ENCODE data around the gene MYLK.
"Not testable (repeated sequence)": the region's sequence is repeated elsewhere in the genome, so short reads cannot be mapped to it uniquely, and the experiment has no call there.

Gene MYLK

GRCh38 chr3:123884203-123884831 is at the start of gene MYLK:
Gene MYLK, minus strand, starts transcription at chr3:123884332. Its CDS starts 90,491 bp downstream, at chr3:123793841.
- no peak for DNase-seq (ENCODE audit: low read depth)

DNA sequence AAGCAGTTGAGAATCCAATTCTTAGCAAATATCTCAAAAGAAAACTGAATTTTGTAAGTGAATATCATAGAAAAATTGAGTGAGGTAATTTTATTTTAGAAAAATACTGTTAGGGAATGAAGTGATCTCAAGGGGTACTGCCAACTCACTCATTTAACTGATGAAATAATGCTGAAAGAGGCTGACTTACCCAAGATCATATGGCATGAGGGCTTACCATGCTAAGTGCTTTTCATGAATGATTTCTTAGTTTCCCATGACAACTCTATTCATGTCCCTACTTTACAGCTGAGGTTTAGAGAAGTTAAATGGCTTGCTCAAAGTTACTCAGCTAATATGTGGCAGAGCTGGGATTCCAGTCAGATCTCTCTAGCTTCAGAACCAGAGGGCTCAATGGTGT is 46.3 kb upstream of the MYLK start:
- no peak for DNase-seq (ENCODE audit: low read depth)

DNA sequence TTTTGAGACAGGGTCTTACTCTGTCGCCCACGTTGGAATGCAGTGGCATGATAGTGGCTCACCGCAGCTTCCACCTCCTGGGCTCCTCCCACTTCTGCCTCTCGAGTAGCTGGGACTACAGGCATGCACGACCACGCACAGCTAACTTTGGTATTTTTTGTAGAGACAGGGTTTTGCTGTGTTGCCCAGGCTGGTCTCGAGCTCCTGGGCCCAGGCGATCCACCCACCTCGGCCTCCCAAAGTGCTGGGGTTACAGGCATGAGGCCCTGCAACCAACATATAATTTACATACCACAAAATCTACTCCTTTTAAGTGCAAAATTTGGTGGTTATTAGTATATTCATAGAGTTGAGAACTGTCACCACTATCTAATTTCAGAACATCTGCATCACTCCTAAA is 45.2 kb upstream of the MYLK start:
- DNase-seq (ENCODE audit: low read depth) = no peak

GRCh38 chr3:123926396-123926795 is 42.3 kb upstream of the MYLK start:
- DNase-seq (ENCODE audit: low read depth) = no peak

DNA sequence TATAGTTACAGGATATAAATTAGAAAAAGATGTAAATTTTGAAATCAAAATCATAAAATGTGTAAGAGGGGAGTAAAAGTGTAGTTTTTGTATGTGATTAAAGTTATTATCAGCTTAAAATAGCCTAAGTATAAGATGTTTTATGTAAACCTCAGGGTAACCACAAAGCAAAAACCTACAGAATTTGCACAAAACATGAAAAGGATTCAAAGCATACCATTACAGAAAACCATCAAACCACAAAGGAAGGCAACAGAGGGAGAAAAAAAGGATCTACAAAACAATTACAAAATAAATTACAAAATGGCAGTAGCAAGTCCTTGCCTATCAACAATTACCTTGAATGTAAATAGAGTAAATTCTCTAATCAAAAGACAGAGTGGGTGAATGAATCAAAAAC is 36.7 kb upstream of the MYLK start:
- DNase-seq (ENCODE audit: low read depth) = no peak

DNA sequence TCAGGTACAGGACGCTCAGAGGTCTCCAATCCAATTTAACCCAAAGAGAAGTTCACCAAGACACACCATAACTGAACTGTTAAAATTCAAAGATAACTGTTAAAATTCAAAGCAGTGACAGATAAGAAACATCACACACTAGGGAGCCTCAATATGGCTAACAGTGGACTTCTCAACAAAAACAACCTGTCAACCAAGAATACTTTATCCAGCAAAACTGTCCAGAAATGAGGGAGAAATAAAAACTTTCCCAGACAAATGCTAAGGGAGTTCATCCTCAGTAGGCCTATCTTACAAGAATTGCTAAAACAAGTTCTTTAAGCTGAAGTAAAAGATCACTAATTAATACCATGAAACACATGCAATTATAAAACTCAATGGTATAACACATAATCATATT is 36.3 kb upstream of the MYLK start:
- no peak for DNase-seq (ENCODE audit: low read depth)

DNA sequence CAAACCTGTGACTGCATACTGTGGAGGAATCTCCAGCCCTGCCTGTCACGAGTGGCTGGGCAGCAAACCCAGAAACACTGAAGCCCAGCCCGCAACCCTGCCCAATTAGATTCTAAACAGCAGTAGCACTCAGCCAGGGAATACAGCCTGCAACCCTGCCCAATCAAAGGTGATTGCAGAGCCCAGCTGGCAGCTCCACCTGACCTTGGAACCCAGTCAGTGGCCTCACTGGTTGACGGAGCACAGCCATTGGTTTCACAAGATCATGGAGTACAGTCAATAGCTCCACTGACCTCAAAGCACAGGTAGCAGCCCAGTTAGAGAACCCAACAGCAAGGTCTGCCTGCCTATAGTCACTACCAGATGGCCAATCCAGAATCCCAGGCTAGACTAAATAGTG is 35.2 kb upstream of the MYLK start:
- no peak for DNase-seq (ENCODE audit: low read depth)

DNA sequence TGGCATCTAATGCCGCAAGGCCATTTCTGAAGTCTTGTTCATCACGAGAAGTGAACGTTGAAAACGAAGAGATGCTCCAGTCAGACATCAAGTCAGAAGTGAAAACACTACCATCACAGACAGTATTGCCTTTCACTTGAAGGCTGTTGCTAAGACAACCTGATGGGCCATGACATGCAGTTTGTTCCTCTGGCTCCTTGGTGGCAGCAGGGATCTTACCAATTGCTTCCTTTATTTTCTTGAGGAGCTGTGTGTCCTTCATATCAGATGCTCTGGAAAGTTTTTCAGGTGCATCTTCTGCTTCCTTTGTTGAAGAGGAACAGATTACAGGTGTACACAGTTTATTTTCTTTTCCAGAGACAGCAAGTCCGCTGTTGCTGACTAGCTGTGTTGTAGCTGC is 30.7 kb upstream of the MYLK start:
- no peak for DNase-seq (ENCODE audit: low read depth)

DNA sequence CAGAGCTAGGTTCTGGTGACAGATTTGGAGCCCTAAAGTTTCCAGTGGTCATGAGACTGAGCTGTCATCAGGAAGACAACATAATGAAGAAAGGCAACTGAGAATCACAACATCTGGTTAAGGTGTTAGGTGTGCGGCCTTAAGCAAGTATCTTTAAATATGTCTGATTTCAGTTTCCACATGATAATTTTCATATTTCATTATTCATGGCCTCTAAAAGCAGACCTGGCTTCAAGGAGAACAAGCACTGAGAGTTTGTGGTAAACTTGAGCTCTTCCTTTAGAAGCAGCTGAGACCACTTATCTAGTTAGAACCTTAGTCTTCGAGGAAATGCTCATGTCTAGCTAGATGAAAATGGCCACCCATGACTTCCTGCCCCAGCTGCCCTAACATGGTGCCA is 25.7 kb upstream of the MYLK start:
- no peak for DNase-seq (ENCODE audit: low read depth)

GRCh38 chr3:123907720-123908119 is 23.6 kb upstream of the MYLK start:
- DNase-seq (ENCODE audit: low read depth) = no peak

DNA sequence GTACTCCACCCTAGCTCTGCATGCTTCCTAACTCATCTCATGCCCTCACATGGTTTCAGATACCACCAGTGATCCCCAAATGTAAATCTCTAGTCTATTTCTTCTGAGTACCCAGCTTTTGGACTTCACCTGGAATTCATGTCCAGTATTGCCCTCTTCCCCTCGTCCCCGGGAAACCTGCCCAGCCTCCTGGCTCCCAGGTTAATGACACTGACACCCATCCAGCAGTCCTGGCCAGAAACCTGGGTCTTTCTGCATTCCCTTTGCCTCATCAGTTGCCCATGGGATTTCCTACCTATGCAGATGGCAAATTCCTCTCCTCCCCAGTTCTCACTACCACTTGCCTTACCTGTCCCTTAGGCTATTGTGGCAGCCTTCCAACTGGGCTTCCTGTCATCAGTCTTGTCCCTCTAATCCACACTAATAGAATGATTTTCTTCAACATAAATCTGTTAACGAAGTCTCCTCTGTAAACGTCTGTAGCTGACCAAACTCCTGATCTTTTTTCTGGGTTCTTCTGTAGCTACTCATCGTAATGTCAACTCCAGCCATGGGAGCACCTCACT is 15.3 kb upstream of the MYLK start:
- DNase-seq (ENCODE audit: low read depth) = no peak

GRCh38 chr3:123893012-123893411 is 8.9 kb upstream of the MYLK start:
- DNase-seq (ENCODE audit: low read depth) = no peak

DNA sequence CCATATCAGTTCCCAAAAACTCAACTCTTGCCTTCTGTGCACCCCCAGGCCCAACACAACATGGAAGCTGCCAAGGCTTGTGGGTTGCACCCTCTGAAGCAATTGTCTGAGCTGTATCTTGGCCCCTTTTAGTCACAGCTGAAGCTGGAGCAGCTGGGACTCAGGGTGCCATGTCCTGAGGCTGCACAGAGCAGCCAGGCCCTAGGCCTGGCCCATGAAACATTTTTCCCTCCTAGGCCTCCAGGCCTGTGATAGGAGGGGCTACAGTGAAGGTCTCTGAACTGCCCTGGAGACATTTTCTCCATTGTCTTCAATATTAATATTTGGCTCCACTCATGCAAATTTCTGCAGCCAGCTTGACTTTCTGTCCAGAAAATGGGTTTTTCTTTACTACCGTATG is 8.1 kb upstream of the MYLK start:
- DNase-seq (ENCODE audit: low read depth) = no peak

DNA sequence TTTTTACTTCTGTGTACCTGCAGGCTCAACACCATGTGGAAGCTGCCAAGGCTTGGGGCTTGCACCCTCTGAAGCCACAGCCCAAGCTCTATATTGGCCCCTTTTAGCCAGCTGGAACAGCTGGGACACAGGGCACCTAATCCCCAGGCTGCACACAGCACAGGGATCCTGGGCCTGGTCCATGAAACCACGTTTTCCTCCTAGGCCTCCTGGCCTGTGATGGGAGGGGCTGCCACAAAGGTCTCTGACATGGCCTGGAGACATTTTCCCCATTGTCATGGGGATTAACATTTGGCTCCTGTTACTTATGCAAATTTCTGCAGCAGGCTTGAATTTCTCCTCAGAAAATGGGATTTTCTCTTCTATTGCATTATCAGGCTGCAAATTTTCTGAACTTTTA is 6.9 kb upstream of the MYLK start:
- DNase-seq (ENCODE audit: low read depth) = not testable (repeated sequence)

DNA sequence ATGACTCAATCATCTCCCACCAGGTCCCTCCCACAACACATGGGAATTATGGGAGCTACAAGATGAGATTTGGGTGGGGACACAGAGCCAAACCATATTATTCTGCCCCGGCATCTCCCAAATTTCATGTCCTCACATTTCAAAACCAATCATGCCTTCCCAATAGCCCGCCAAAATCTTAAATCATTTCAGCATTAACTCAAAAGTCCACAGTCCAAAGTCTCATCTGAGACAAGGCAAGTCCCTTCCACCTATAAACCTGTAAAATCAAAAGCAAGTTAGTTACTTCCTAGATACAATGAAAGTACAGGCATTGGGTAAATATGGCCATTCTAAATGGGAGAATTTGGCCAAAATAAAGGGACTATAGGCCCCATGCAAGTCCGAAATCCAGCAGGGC is 6.0 kb upstream of the MYLK start:
- DNase-seq (ENCODE audit: low read depth) = not testable (repeated sequence)

GRCh38 chr3:123884993-123885392 is 861 bp upstream of the MYLK start:
- no peak for DNase-seq (ENCODE audit: low read depth)

DNA sequence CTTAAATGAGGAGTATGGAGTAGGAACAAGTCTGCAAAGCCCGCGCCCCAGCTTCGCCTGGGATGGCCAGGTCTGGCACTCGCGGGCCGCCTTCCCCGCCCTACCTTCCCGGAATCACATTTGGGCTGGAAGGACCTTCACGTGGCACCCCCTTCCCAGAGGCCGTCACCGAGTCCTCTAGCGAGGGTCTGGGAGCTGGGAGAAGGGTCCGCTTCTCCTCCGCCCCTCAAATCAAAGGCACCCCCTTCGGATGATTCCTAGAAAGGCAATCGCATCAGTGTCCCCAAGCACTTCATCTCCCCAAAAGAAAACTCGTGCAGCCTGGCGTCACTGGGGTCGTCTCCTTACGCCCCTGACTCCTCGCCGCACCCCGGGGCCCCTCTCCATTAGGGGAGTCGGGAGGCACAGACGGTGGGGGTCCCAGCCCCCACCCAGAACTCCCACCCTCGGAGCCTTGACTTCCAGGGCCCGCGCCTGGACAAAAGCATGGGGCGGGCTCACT is 380 bp downstream of the MYLK start:
- no peak for DNase-seq (ENCODE audit: low read depth)

DNA sequence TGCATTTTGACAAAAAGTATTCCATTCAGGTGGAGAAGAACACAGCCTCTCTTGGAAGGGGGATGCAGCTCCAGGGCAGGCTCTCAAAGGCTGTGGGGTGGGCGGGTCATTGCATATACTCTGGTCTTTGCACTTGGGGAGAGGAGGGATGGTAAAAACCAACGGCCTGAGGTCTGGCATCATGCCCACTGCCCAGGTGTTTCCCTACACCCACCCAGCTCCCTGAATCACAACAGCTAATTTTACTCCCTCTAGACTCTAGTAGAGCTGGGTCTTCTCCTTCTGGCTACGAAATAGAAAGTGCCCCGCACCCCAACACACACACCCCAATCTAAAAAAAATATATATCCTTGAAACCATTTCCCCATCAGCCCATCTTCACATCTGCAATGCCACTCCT is 1.0 kb downstream of the MYLK start:
- no peak for DNase-seq (ENCODE audit: low read depth)

- DNase-seq (ENCODE audit: low read depth) = no peak
Measured at GRCh38 chr3:123881771-123882170, 2.4 kb downstream of the MYLK start.

DNA sequence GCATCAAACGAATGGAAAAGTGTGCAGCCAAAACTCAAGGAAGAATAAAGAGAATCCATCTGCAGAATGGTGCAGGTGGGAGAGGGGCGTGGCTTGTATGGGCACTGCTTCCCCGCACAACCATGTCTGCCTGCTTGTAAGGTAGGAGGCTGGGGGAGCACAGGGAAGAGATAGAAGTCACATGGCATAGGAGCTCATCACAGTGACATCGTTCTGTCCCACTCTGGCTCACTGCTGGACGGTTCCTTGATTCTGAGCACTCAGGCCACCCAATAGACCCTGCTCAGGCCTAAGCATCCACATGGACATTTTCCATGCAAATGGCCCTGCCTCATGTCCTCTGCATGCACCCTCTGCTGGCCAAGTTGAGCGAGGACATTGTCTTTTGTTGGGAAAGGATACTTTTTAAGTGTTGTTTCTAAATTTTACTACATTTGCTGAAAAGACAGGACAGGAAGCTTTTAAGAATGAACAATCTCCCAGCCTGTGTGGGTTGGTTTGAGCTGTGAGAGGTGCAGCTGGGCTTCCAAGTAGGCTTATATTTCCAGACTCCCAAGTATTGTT is 3.1 kb downstream of the MYLK start:
- no peak for DNase-seq (ENCODE audit: low read depth)

DNA sequence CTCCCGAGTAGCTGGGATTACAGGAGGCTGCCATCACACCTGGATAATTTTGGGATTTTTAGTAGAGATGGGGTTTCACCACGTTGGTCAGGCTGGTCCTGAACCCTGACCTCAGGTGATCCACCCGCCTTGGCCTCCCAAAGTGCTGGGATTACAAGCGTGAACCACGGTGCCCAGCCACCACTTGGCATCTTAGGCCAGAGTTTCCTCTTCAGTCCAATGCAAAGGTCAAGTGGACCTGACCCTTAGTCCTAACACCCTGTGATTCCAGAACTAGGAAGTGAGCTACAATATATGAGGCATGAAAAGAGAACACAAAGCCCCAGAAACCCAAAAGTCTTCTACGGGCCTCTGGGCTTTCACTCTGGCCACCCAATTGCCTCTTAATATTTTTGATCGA is 5.3 kb downstream of the MYLK start:
- DNase-seq (ENCODE audit: low read depth) = no peak

DNA sequence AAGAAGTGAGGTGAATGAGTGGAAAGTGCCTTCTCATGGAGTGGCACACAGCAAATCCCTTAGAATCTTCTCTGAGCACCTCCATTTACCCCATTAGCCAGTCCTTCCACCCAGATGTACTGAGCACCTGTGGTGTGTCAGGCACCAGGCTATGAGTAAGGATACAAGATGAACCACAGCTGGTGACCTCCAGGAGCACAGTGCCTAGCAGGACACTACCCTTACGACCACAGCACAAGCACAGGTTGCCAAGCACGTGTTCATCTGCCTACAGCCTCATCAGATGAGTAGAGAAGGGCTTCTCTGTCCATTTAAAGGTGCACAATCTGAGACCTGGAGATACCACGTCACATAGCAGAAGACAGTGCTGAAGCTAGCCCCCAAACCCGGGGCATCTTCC is 6.2 kb downstream of the MYLK start:
- no peak for DNase-seq (ENCODE audit: low read depth)

GRCh38 chr3:123877466-123877865 is 6.7 kb downstream of the MYLK start:
- no peak for DNase-seq (ENCODE audit: low read depth)

DNA sequence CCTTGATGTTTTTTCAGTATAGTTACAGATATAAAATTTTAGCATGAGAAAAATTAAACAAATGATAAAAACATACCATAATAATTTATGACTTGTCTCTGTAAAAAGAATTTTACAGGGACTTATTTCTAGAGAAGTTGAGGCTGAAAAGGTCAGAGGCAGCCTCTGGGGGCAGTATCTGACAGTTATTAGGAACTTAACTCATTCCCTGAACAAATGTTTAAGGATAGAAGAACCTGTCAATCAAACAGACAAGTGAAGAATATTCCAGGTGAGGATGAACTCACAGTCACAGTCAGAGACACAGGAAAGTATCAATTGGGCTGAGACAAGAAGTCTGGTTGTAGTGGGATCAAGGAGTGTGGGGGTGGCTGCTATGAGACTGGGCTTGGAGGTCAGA is 7.3 kb downstream of the MYLK start:
- no peak for DNase-seq (ENCODE audit: low read depth)
